Common myeloid progenitor, CD34-positive (primary cell): ENCODE results near the gene RPUSD3.

Experiments
- CTCF ChIA-PET: fragments of 350-600 bp; sonication (Branson Sonifier 250); formaldehyde crosslinking; loops from one replicate; lab custom pipeline; 2021; ENCODE audit warnings: antibody characterized with exemption; lab: Charles Lee
- POLR2A ChIA-PET: fragments of 350-600 bp; sonication (Branson Sonifier 250); formaldehyde crosslinking; loops from one replicate; lab custom pipeline; 2021; ENCODE audit warnings: antibody characterized with exemption; lab: Charles Lee
- DNase-seq, 3 donors: peaks; one replicate each; pipeline versions ENCODE4 v3.0.0 to v3.0.0-alpha.2; 2013
- H3K27ac ChIP-seq, 2 experiments: 1 replicate in 1 of 2; 2 replicates in 1 of 2; pipeline ENCODE4 v1.7.0; 2013; ENCODE audit warnings: inconsistent platforms in 2 of 2, low read length in 2 of 2, mild to moderate bottlenecking in 2 of 2, low read depth in 1 of 2, moderate library complexity in 1 of 2; ENCODE audit not compliant: severe bottlenecking in 2 of 2, insufficient read depth in 1 of 2, poor library complexity in 1 of 2
- H3K27me3 ChIP-seq, 5 experiments: replicated peaks in 2 of 5; 1 replicate in 3 of 5; 2 replicates in 2 of 5; pipeline versions ENCODE4 v1.6.1 to v1.7.0; 2013; ENCODE audit warnings: low read length in 4 of 5, mild to moderate bottlenecking in 2 of 5, moderate library complexity in 2 of 5, inconsistent platforms in 1 of 5; ENCODE audit not compliant: insufficient read depth in 5 of 5, control insufficient read depth in 4 of 5
- H3K36me3 ChIP-seq, 4 experiments: 1 replicate in 2 of 4; 2 replicates in 2 of 4; pipeline versions ENCODE4 v1.6.1 to v1.7.0; 2013; ENCODE audit warnings: low read length in 3 of 4, control low read depth in 1 of 4, mild to moderate bottlenecking in 1 of 4; ENCODE audit not compliant: control insufficient read depth in 4 of 4, insufficient read depth in 4 of 4
- H3K4me1 ChIP-seq, 4 experiments: 1 replicate in 3 of 4; 2 replicates in 1 of 4; pipeline versions ENCODE4 v1.6.1 to v1.7.1; 2013; ENCODE audit warnings: low read length in 3 of 4, mild to moderate bottlenecking in 3 of 4, control low read depth in 1 of 4, inconsistent platforms in 1 of 4, moderate library complexity in 1 of 4; ENCODE audit not compliant: control insufficient read depth in 4 of 4, insufficient read depth in 4 of 4; ENCODE audit errors: control extremely low read depth in 1 of 4
- H3K4me3 ChIP-seq, 7 experiments: 1 replicate in 4 of 7; 2 replicates in 3 of 7; pipeline versions ENCODE4 v1.5.1 to v1.7.0; 2013; ENCODE audit warnings: mild to moderate bottlenecking in 7 of 7, low read length in 6 of 7, moderate library complexity in 6 of 7, inconsistent platforms in 2 of 7, low read depth in 2 of 7, control low read depth in 1 of 7; ENCODE audit not compliant: insufficient read depth in 4 of 7, control insufficient read depth in 1 of 7; ENCODE audit errors: extremely low read depth in 1 of 7
- H3K9me3 ChIP-seq, 5 experiments: 1 replicate in 4 of 5; 2 replicates in 1 of 5; pipeline versions ENCODE4 v1.6.1 to v1.7.1; 2013; ENCODE audit warnings: low read length in 4 of 5, mild to moderate bottlenecking in 2 of 5, inconsistent platforms in 1 of 5, low read depth in 1 of 5, moderate library complexity in 1 of 5; ENCODE audit not compliant: control insufficient read depth in 4 of 5, insufficient read depth in 2 of 5; ENCODE audit errors: control extremely low read depth in 1 of 5
- WGBS: methylation state at CpG from one replicate; pipeline ENCODE4 v1.1.5; 2013; ENCODE audit not compliant: insufficient coverage; 5-methylcytosine and 5-hydroxymethylcytosine counted together

The RPUSD3 gene

GRCh38 chr3:9791790-9792404 is 51.9 kb downstream of the RPUSD3 start:
- Histone ChIP-seq H3K4me1 (peaks cover 11 to 27% (median 21%) of the 10 kb centered on the region in 4 experiments), H3K36me3 (peaks cover 7 to 37% (median 21%) of the 10 kb centered on the region in 4 experiments), H3K9me3 (no peaks in the 10 kb centered on the region), H3K27me3 (no peaks in the 10 kb centered on the region), H3K27ac (peak overlapping the region; percentile 96 to 98), H3K4me3 (peak overlapping the region; percentile 79 to 98 (median 86))
- 14% methylated on average over 10 of the region's 14 CpGs for WGBS
- ChIA-PET POLR2A (interaction anchor here (1.1 to 1.3 kb wide), 4 partner anchors 9 to 61 kb away, joined by 4 to 9 read pairs (median 6); partner anchors contain the start of gene BRPF1), CTCF (interaction anchor here (0.9 to 2.7 kb wide), 11 partner anchors 9 to 64 kb away, joined by 3 to 10 read pairs (median 4); partner anchors contain the start of gene OGG1)
- DNase-seq: no peak

- no peak for DNase-seq
- Histone ChIP-seq H3K27me3 (no peaks in the 10 kb centered on the region), H3K4me1 (peaks cover 11 to 32% (median 21%) of the 10 kb centered on the region in 4 experiments), H3K9me3 (no peaks in the 10 kb centered on the region), H3K36me3 (peaks cover 8 to 41% (median 25%) of the 10 kb centered on the region in 4 experiments), H3K27ac (no peak overlapping the region), H3K4me3 (peak overlapping the region in 1 of 7 experiments; percentile 79)
- CTCF ChIA-PET: interaction anchor here (0.9 to 2.7 kb wide), 6 partner anchors 9 to 64 kb away, joined by 3 to 10 read pairs (median 6); no protein-coding TSS in a partner anchor
- POLR2A ChIA-PET: no interaction called here
- WGBS: 96% methylated on average over 10 of the region's 11 CpGs
These were observed 52.7 kb downstream of the RPUSD3 start for GRCh38 chr3:9791127-9791526.
